ENCODE measurements around the gene TFAM.

Gene TFAM

GRCh38 chr10:58367069-58367468 is 18.1 kb upstream of the TFAM start:
- TF ChIP-seq CTCF (IDR thresholded peaks at IDR 0.05; ENCODE audit: insufficient read depth, low read length, missing control alignments) = no peak
- ChIA-PET CTCF (no interaction called here), POLR2A (no interaction called here)
- H3K4me3 ChIP-seq (ENCODE audit: low read depth, low read length) = no peak overlapping the region
- no peak for DNase-seq (ENCODE audit: low read depth, low spot score)

DNA sequence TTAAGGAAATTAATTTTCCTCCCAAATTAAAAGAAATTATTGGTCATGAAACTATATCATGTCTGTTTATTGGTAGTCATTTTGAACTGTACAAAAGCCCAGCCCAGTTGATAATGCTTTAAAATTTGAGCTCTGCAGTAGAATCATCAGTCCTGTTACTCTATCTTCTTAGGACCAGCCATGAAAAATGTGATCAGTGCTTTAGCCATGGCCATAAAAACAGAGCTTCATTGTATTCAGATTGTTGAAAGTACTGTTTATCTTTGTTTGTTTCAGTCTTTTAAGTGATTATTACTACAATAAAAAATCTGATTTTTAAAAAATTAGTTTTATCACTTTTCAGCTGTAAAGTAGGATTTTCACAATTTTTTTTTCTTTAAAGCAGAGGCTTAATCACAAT is 13.7 kb upstream of the TFAM start:
- no peak for DNase-seq (ENCODE audit: low read depth, low spot score)
- no peak for TF ChIP-seq CTCF (IDR thresholded peaks at IDR 0.05; ENCODE audit: insufficient read depth, low read length, missing control alignments)
- POLR2A ChIA-PET = no interaction called here
- CTCF ChIA-PET = interaction anchor here (1.0 to 1.6 kb wide), 2 partner anchors 13 to 72 kb away, joined by 3 to 15 read pairs; partner anchors contain the start of gene TFAM
- no peak overlapping the region for H3K4me3 ChIP-seq (ENCODE audit: low read depth, low read length)

DNA sequence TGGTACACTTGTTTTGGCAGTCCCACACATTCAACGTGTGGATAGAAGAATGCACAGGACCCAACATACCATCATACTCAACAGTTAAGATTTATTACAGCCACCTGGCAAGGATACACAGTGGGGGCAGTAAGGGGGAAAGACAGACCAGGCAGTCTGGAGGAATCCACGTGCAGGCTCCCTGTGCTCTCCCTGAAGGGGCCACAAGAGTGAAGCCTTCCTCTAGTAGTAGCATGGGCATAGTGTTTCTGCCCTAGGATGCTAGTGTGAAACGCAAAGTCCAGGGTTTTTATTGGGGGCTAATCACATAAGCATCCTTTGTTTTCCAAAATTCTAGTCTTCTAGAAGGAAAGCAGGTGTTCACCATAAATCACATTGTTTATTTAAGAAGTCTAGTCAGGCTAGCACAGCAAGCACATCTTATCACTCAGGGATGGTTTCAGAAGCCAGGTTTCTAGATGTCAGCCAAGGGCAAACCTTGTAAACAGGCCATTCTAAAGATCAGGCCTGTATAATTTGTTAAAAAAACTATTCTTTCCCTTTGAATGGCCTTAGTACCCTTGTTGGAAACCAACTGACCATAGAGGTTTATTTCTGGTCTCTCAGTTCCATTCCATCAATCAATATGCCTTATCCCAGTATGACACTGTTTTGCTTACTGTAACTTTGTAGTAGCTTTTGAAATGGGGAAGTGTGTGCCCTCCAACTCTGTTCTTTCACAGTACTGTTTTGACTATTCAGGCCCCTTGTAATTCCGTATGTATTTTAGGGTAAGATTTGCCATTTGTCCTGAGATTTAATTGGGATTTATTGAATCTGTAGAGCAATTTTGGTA is 12.4 kb upstream of the TFAM start:
- no peak for DNase-seq (ENCODE audit: low read depth, low spot score)
- TF ChIP-seq CTCF (IDR thresholded peaks at IDR 0.05; ENCODE audit: insufficient read depth, low read length, missing control alignments) = no peak
- POLR2A ChIA-PET = no interaction called here
- no peak overlapping the region for H3K4me3 ChIP-seq (ENCODE audit: low read depth, low read length)
- CTCF ChIA-PET = interaction anchor here (1.4 to 3.1 kb wide), 3 partner anchors 10 to 13 kb away, joined by 3 to 12 read pairs (median 4); no protein-coding TSS in a partner anchor

DNA sequence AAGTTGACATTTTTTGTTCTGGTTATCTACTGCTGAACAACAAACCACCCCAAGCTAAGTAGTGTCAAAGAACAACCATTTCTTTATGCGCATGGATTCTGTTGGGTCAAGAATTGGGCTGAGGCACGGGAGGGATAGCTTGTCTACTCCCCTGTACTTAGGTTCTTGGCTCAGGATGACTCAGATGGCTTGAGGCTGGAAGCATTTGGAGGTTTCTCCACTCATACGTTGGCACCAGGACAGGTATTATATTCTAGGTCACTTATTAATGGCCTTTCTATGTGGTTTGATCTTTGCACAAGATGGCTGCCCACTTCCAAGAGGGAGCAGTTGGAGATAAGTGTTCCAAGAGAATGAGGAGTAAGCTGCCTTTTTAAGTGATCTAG is 11.8 kb upstream of the TFAM start:
- no peak overlapping the region for H3K4me3 ChIP-seq (ENCODE audit: low read depth, low read length)
- ChIA-PET CTCF (interaction anchor here (1.4 to 3.1 kb wide), 3 partner anchors 9 to 14 kb away, joined by 3 to 12 read pairs (median 4); no protein-coding TSS in a partner anchor), POLR2A (no interaction called here)
- no peak for TF ChIP-seq CTCF (IDR thresholded peaks at IDR 0.05; ENCODE audit: insufficient read depth, low read length, missing control alignments)
- no peak for DNase-seq (ENCODE audit: low read depth, low spot score)

- ChIA-PET CTCF (interaction anchor here (0.8 to 7.7 kb wide), 3 partner anchors 9 to 92 kb away, joined by 4 to 74 read pairs (median 14); no protein-coding TSS in a partner anchor), POLR2A (no interaction called here)
- H3K4me3 ChIP-seq (ENCODE audit: low read depth, low read length) = no peak overlapping the region
- no peak for DNase-seq (ENCODE audit: low read depth, low spot score)
- no peak for TF ChIP-seq CTCF (IDR thresholded peaks at IDR 0.05; ENCODE audit: insufficient read depth, low read length, missing control alignments)
Measured at GRCh38 chr10:58382489-58382995, 2.7 kb upstream of the TFAM start.

DNA sequence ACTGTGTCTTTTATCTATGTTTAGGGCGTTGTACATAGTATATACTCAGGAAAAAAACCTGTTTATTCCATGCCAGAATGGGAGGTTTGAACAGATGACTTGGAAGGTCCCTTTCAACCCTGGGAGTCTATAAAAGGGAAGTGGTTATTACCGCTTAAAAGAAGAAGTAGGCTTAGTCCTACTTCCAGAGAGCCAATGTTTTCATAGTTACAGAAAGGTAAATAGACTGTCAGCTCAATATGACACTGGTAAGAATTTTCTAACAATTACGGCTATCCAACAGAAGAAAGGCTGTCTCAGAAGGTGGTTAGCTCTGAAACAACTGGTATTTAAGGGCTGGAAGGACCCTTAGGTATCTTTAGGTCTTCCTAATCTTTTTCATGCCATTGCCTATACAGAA is 1.1 kb upstream of the TFAM start:
- POLR2A ChIA-PET = interaction anchor here (0.8 kb wide), 1 partner anchor 115 kb away, joined by 5 read pairs; the partner anchor contains the start of gene CISD1
- TF ChIP-seq CTCF (IDR thresholded peaks at IDR 0.05; ENCODE audit: insufficient read depth, low read length, missing control alignments) = no peak
- no peak overlapping the region for H3K4me3 ChIP-seq (ENCODE audit: low read depth, low read length)
- CTCF ChIA-PET = interaction anchor here (0.7 to 7.7 kb wide), 22 partner anchors 7 to 810 kb away, joined by 3 to 74 read pairs (median 4); no protein-coding TSS in a partner anchor
- DNase-seq (ENCODE audit: low read depth, low spot score) = no peak

Measured in AG04449 (cell line).